GM21390 (cell line): Measurements from ENCODE around the gene CDSN.
"Not testable (repeated sequence)": the region's sequence is repeated elsewhere in the genome, so short reads cannot be mapped to it uniquely, and the experiment has no call there.

ENCODE experiments used
- ATAC-seq: cut with Tn5 transposase; IDR thresholded peaks from one replicate; pipeline ENCODE4 v1.9.1; 2021; ENCODE audit not compliant: unreplicated experiment

The CDSN gene

GRCh38 chr6:31090973-31091364 is 29.3 kb downstream of the CDSN start:
- ATAC-seq: no peak

- no peak for ATAC-seq
Measured at GRCh38 chr6:31090275-31090972, 29.8 kb downstream of the CDSN start.

DNA sequence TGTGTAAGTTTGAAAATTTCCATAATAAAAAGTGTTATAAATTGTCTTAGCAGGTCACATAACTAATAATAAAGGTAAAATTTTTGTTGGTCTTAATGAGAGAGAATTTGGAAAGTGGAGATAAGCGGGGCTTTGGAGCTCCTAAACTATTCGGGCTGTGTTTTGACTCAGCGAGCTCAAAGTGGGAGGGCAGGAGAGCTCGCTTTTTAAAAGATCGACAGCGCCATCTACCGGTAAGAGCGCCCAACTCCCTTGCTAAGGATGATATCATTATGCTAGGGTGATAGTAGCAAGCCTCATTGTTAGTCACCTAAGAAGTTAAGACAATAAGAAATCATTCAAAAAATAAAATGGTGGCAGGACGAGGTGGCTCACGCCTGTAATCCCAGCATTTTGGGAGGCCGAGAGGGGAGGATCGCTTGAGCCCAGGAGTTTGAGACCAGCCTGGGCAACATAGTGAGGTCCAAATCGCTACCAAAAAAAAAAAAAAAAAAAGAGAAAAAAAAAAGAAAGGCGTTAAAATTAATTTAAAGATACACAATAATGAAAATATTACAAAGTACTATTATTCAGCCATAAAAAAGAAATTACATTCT is 32.7 kb downstream of the CDSN start:
- peak; percentile 54 for ATAC-seq

- ATAC-seq: no peak
Measured at GRCh38 chr6:31086788-31087440, 33.3 kb downstream of the CDSN start.

GRCh38 chr6:31083742-31084354 is 36.4 kb downstream of the CDSN start:
- no peak for ATAC-seq

DNA sequence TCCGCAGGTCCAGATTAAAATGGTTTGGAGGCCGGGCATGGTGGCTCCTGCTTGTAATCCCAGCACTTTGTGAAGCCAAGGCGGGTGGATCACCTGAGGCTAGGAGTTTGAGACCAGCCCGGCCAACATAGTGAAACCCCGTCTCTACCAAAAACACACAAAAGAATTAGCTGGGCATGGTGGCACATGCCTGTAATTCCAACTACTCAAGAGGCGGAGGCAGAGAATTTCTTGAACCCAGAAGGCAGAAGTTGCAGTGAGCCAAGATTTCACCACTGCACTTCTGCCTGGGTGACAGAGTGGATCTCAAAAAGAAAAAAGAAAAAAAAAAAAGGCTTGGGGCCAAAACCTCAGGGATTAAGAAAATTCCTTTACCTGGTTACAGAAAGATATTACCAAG is 38.4 kb downstream of the CDSN start:
- ATAC-seq: no peak

DNA sequence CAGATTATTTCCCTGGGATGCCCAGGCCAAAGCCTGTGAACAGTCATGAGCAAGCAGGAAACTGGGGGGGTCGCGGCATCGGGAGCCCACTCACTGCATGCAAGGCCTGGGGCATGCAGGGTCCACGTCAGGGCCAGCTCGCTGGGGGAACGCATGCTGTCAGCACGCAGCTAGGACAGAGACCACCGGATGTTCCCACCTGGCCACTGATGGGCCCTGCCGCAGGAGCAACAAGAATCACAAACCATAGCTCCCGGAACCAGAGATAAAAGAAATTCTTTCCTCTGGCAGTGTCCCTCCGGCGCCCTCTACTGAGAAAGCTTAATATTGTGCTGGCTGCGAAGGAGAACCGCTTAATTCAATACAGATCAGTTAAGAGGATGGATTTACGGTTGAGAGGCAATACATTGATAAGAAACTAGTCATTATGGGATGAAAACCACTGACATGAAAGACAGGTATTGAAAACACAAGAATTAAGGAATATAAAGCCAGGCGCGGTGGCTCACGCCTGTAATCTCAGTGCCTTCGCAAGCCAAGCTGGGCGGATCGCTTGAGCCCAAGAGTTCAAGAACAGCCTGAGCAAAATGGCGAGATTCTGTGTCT is 40.5 kb downstream of the CDSN start:
- ATAC-seq: no peak

DNA sequence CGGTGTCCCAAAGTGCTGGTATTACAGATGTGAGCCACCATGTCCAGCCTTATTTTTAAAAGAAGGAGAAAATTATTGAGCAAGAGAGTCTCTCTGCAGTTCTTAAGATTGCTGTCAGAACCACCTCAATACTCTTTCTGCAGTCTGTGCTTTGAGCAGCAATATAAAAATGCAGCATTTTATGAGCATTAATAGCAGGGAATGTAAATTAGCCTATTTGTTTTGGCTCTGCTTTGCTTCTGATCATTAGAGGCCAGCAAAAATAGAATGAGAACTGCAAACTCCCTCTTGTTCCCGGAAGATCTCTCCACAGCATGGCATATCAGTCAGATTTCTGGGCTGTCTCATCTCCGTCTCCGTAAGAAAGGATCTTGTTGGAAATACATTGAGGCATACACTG is 43.6 kb downstream of the CDSN start:
- no peak for ATAC-seq

- ATAC-seq: no peak
Measured at GRCh38 chr6:31075528-31075927, 44.7 kb downstream of the CDSN start.

GRCh38 chr6:31074401-31074800 is 45.8 kb downstream of the CDSN start:
- no peak for ATAC-seq

DNA sequence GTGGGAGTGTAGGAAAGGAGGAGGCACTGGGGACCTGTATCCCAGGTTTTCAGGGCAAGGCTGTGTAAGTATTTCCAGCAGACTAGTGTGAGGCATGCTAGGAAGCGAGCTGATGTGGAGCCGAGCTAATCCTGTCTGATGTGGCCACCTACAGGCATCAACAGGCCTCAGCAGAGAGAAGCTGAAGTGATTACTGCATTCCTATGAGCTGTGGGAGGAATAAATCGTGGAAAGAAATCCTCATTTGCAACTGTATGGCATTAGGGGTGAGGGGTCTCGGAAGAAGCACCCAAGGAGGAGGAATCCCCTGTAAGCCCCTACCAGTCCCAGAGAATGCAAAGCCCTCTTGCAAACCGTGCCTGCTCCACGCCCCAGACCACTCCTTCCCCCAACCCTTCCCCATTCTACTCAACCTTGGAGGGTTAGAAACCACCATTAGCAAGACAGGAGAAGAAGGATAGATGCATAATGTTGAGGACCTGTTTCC is 49.5 kb downstream of the CDSN start:
- no peak for ATAC-seq

DNA sequence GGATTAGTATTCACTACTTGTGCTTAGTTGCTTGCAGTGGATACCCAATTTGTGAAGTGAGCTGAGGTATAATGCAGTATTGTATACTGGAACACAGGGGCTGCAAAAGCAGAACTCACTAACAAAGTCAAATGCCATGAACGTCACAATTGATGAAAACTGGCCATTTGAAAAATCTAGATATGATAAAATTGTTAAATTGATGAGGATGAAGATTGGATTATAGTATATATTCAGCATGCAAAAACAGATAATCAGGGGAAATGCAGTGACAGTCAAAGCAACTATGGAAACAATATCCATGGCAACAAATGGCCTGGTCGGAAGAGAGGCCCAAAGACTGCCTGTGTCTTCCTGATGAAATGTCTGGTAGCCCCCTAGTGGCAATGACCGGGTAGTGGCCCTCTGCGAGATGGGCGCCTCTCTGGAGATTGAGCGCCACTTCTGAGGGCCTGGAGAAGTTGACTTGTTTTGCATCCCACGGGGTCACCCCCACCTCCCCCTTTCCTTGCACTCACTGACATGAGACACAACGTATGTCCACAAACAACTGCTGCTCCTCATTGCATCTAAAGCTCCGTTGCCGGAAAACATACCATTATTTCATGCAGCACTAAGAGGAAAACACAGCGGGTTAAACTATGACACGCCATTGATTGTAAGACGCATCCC is 51.4 kb downstream of the CDSN start:
- no peak for ATAC-seq

DNA sequence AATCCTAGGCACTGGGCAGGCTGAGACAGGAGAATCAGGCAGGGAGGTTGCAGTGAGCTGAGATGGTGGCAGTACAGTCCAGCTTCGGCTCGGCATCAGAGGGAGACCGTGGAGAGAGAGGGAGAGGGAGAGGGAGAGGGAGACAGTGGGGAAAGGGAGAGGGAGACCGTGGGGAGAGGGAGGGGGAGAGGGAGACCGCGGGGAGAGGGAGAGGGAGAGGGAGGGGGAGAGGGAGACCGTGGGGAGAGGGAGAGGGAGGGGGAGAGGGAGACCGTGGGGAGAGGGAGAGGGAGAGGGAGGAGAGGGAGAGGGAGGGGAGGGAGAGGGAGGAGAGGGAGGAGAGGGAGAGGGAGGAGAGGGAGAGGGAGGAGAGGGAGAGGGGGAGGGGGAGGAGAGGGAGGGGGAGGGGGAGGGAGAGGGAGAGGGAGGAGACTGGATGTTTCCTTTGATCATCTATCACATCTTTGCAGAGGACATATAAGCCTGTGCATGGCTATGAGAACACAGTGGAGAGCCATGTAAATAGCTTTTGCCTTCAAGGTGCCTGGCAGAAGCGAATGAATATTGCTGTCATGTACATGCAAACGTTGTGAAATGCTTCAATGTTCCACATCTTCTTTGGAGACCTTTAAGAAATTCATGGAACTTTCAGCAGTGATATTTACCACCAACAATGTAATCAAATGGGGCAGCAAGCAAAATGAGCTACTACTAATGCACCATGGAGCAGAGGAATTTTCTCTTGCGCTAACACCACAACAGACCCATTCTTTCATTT is 52.2 kb downstream of the CDSN start:
- ATAC-seq: not testable (repeated sequence)

GRCh38 chr6:31067028-31067427 is 53.2 kb downstream of the CDSN start:
- not testable (repeated sequence) for ATAC-seq

GRCh38 chr6:31065556-31065955 is 54.7 kb downstream of the CDSN start:
- ATAC-seq: no peak
